Body of pancreas (tissue), 4 donors: ENCODE results near the gene JAKMIP3. TPM values are rescaled to one million over a fixed set of nuclear protein-coding genes. Genes with fewer than 3 reads are reported as not detected.

Experiments used
- ATAC-seq: fragments of 150-250 bp; one replicate; pipeline ENCODE4 v1.9.1; 2016
- DNase-seq, 4 donors: peaks; one replicate each; pipeline ENCODE4 v3.0.0-alpha.2; 2019
- H3K27ac ChIP-seq, 4 donors: fragments of 200-600 bp; sonication (generic); 1 replicate in 3 of 4; 2 replicates in 1 of 4; pipeline versions ENCODE4 v1.5.1 to v1.6.1; 2016 to 2019; ENCODE audit warnings: mild to moderate bottlenecking in 1 of 4, mixed read lengths in 1 of 4, moderate library complexity in 1 of 4
- H3K27me3 ChIP-seq, 2 donors: fragments of 200-600 bp; sonication (generic); one replicate each; pipeline ENCODE4 v1.6.0; 2016; ENCODE audit warnings: mild to moderate bottlenecking in 1 of 2
- H3K36me3 ChIP-seq, 2 donors: fragments of 200-600 bp; sonication (generic); replicated peaks in 1 of 2; 2 replicates each; pipeline ENCODE4 v1.5.1; 2016; ENCODE audit warnings: low read depth in 2 of 2; ENCODE audit not compliant: insufficient read depth in 1 of 2
- H3K4me1 ChIP-seq: fragments of 200-600 bp; sonication (generic); one replicate; pipeline ENCODE4 v1.6.0; 2016
- H3K4me3 ChIP-seq, 2 donors: fragments of 200-600 bp; sonication (generic); 1 replicate in 1 of 2; 2 replicates in 1 of 2; pipeline ENCODE4 v1.5.1; 2016 to 2019
- H3K9me3 ChIP-seq, 3 donors: fragments of 200-600 bp; sonication (generic); 1 replicate in 2 of 3; 2 replicates in 1 of 3; pipeline ENCODE4 v1.5.1; 2016
- POLR2A ChIP-seq, 3 donors: fragments of 450-650 bp; IDR thresholded peaks; one replicate each; pipeline ENCODE4 v1.6.1; 2016; ENCODE audit warnings: antibody characterized with exemption in 3 of 3, mild to moderate bottlenecking in 2 of 3
- WGBS, 2 donors: methylation state at CpG; one replicate each; pipeline ENCODE4 v1.1.5; 2017; 5-methylcytosine and 5-hydroxymethylcytosine counted together
- intact Hi-C: fragments of 100-400 bp; cut with DNase I; formaldehyde crosslinking; loops from one replicate; pipeline ENCODE4 v1.15.1; 2023
- total RNA-seq, 2 donors: library from RNA; depleted of rRNA; stranded (reverse); fragments of >200 nt; gene quantifications; one replicate each; pipeline ENCODE4 v1.1.0, GENCODE V29; 2016
- TF ChIP-seq, protein P1 (sequence below), 7 experiments: fragments of 450-650 bp in 4 of 7; fragments of 200-600 bp in 3 of 7; sonication (generic) in 3 of 7; IDR thresholded peaks; one replicate each; pipeline ENCODE4 v1.5.1; 2016 to 2019; ENCODE audit warnings: antibody characterized with exemption in 7 of 7

JAKMIP3 gene
- total RNA-seq, 2 donors from 2014 or later: 0.26 to 0.33 TPM

DNA sequence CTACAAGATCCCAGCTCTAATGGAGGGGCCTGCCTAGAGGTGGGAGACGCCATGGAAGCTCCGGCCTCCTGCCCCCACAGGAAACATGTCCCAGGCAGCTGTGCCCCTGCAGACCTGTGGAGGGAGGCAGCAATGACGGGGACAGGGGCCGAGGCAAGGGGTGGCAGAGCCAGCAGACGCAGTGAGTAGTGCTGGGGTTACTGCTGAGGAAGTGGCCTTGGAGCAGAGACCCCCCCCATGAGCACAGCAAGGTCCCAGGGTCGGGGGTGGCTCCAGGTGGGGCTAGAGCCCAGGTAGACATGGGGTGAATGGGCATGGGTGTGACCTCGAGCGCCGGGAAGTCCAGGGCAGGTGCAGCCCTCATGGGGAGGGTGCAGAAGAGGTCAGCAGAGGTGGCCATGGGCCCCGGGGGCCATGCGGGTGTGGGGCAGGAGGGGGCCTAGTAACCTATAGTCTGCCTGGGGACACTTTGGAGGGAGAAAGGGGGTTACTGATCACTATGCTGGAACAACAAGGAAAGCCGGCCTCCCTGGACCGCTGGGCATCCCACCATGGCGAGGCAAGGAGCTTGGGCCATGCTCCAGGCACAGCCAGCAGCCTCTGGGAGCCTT lies 45.5 kb downstream of the JAKMIP3 start:
- Histone ChIP-seq H3K36me3 (no peaks in the 10 kb centered on the region), H3K4me3 (no peak overlapping the region), H3K27ac (no peak overlapping the region), H3K27me3 (no peaks in the 10 kb centered on the region), H3K9me3 (no peaks in the 10 kb centered on the region), H3K4me1 (peaks cover 5% of the 10 kb centered on the region)
- intact Hi-C loops: no loop called here
- TF ChIP-seq POLR2A (IDR thresholded peaks at IDR 0.05): no peak
- TF ChIP-seq, protein P1, sequence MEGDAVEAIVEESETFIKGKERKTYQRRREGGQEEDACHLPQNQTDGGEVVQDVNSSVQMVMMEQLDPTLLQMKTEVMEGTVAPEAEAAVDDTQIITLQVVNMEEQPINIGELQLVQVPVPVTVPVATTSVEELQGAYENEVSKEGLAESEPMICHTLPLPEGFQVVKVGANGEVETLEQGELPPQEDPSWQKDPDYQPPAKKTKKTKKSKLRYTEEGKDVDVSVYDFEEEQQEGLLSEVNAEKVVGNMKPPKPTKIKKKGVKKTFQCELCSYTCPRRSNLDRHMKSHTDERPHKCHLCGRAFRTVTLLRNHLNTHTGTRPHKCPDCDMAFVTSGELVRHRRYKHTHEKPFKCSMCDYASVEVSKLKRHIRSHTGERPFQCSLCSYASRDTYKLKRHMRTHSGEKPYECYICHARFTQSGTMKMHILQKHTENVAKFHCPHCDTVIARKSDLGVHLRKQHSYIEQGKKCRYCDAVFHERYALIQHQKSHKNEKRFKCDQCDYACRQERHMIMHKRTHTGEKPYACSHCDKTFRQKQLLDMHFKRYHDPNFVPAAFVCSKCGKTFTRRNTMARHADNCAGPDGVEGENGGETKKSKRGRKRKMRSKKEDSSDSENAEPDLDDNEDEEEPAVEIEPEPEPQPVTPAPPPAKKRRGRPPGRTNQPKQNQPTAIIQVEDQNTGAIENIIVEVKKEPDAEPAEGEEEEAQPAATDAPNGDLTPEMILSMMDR (IDR thresholded peaks at IDR 0.05): no peak
- peak in 1 of 4 donors; percentile 3 for DNase-seq
- no peak for ATAC-seq
- 66 to 85% methylated on average over 7 to 11 of the region's 14 CpGs for WGBS, 2 donors

DNA sequence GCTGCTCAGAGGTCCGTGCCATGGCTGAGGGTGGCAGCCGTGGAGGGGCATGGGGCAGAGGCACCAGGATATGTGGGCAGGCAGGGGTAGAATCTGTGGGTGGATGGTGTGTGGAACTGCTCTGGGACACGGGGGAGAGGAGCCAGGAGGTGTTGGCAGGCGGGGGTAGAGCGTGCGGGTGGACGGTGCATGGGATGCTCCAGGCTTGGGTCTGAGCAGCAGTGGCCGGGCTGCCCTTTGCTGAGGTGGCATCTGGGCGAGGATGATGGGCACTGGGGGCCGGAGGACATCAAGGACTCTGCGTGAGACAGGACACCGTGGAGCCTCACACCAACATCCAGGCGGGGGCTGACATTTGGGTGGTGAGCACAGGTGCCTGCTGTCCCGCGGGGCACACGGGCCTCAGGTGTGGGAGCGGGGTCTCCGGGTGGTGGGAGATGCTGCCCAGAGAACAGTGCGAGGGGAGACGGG lies 46.2 kb downstream of the JAKMIP3 start:
- DNase-seq: peak in 1 of 4 donors; percentile 2
- H3K4me1 ChIP-seq: peaks cover 5% of the 10 kb centered on the region
- no peak for ATAC-seq
- TF ChIP-seq, protein P1 (IDR thresholded peaks at IDR 0.05): no peak
- TF ChIP-seq POLR2A (IDR thresholded peaks at IDR 0.05): no peak
- 66 to 81% methylated on average over 14 to 17 of the region's 20 CpGs for WGBS, 2 donors
- intact Hi-C loops: no loop called here
- no peaks in the 10 kb centered on the region for H3K27me3 ChIP-seq
- H3K9me3 ChIP-seq: no peaks in the 10 kb centered on the region
- no peak overlapping the region for H3K27ac ChIP-seq
- H3K4me3 ChIP-seq: no peak overlapping the region
- no peaks in the 10 kb centered on the region for H3K36me3 ChIP-seq

DNA sequence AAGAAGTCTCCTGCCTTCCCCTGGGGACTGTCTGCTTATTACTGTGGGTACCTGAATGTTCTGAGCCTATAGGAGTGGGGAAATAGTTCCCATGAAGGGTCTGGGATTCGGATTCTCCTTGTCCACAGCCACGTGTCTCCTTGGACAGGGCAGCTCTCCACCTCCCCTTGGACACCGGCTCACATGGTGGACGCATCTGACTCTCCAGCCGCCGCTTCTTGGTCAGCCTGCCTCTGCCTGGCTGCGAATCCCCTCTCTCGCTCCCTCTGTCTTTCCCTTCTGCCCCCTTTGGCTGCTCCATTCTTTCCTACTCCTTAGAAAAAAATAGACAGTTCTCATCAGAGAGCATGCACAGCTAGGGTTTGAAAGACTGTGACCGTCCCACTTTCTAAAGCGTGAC lies 46.9 kb downstream of the JAKMIP3 start:
- 67 to 72% methylated on average over 10 of the region's 10 CpGs for WGBS, 2 donors
- TF ChIP-seq POLR2A (IDR thresholded peaks at IDR 0.05): no peak
- TF ChIP-seq, protein P1 (IDR thresholded peaks at IDR 0.05): no peak

DNA sequence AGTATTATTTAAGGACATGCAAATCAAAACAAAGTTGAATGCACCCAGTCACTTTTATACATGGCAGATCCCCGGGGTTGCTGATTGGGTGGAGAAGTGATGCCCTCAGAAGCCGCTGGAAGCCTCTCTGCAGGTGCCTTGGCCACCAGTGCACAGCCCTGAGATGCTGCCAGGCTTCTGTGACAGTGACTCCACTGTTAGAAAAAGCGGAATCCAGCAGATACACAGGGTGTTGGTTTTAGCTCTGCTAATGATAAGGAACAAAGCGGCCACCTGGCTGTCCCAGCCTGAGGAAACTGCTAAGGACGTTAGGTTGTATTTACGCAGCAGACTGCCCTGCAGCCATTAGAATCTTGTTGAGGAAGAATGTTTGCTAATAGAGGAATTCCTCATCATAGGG lies 47.5 kb downstream of the JAKMIP3 start:
- ATAC-seq (no peak), DNase-seq (peak in 1 of 4 donors; percentile 5)
- intact Hi-C loops: no loop called here
- Histone ChIP-seq H3K4me3 (no peak overlapping the region), H3K27me3 (no peaks in the 10 kb centered on the region), H3K4me1 (peaks cover 5% of the 10 kb centered on the region), H3K36me3 (no peaks in the 10 kb centered on the region), H3K9me3 (no peaks in the 10 kb centered on the region), H3K27ac (no peak overlapping the region)
- whole genome bisulfite sequencing, 2 donors: 25 to 33% methylated on average over 6 of the region's 6 CpGs
- TF ChIP-seq, protein P1 (IDR thresholded peaks at IDR 0.05): no peak
- no peak for TF ChIP-seq POLR2A (IDR thresholded peaks at IDR 0.05)

More for the DNA sequence above, 46.9 kb downstream of the JAKMIP3 start:
- no peak overlapping the region for H3K27ac ChIP-seq
- ATAC-seq (no peak), DNase-seq (no peak)
- H3K4me3 ChIP-seq: no peak overlapping the region
- peaks cover 5% of the 10 kb centered on the region for H3K4me1 ChIP-seq
- intact Hi-C loops: no loop called here
- H3K27me3 ChIP-seq: no peaks in the 10 kb centered on the region
- H3K36me3 ChIP-seq: no peaks in the 10 kb centered on the region
- H3K9me3 ChIP-seq: no peaks in the 10 kb centered on the region
